SK-N-SH (cell line): Measurements from ENCODE around the gene NUP160. TPM values are rescaled to one million over a fixed set of nuclear protein-coding genes. Genes with fewer than 3 reads are reported as not detected.
"Not testable (repeated sequence)": the region's sequence is repeated elsewhere in the genome, so short reads cannot be mapped to it uniquely, and the experiment has no call there.

ENCODE experiments used
- CTCF ChIA-PET: fragments of 300-600, 350-600 bp; formaldehyde crosslinking; extraction: SDS; loops from one replicate; lab custom pipeline; 2021; lab: Yijun Ruan, JAX
- POLR2A ChIA-PET: fragments of 350-600 bp; sonication (Branson Sonifier 250); formaldehyde crosslinking; extraction: SDS; loops from one replicate; lab custom pipeline; 2020; ENCODE audit warnings: antibody characterized with exemption, inconsistent platforms; lab: Yijun Ruan, JAX
- DNase-seq: peaks from one replicate; pipeline ENCODE4 v3.0.0; 2012
- H2AFZ ChIP-seq: fragments of 200-600 bp; sonication (generic); 2 replicates; pipeline ENCODE4 v1.8.1; 2016; ENCODE audit warnings: antibody characterized with exemption, mild to moderate bottlenecking, low read depth
- H3F3A ChIP-seq: fragments of 200-600 bp; sonication (generic); replicated peaks from 2 replicates; pipeline ENCODE3; 2016; ENCODE audit warnings: antibody characterized with exemption, mild to moderate bottlenecking; ENCODE audit not compliant: insufficient read depth
- H3K27ac ChIP-seq, 2 experiments: fragments of 200-500 bp in 1 of 2; fragments of 200-600 bp in 1 of 2; sonication (Bioruptor generic) in 1 of 2; sonication (generic), shearing (Covaris generic) in 1 of 2; 2 replicates each; pipeline versions ENCODE4 v1.5.1 to v1.6.1; 2014 to 2016; ENCODE audit warnings: low read depth in 2 of 2, inconsistent platforms in 1 of 2, low read length in 1 of 2, mild to moderate bottlenecking in 1 of 2, mixed read lengths in 1 of 2
- H3K27me3 ChIP-seq: fragments of 200-600 bp; sonication (generic), shearing (Covaris generic); 2 replicates; pipeline ENCODE4 v1.6.1; 2016; ENCODE audit warnings: mixed run types; ENCODE audit not compliant: insufficient read depth
- H3K36me3 ChIP-seq, 2 experiments: fragments of 200-500 bp in 1 of 2; fragments of 200-600 bp in 1 of 2; sonication (Bioruptor generic) in 1 of 2; sonication (generic) in 1 of 2; replicated peaks in 1 of 2; 2 replicates each; pipeline versions ENCODE3 to v1.5.1; 2014 to 2016; ENCODE audit warnings: low read length in 1 of 2, mild to moderate bottlenecking in 1 of 2; ENCODE audit not compliant: insufficient read depth in 2 of 2, control insufficient read depth in 1 of 2
- H3K4me1 ChIP-seq, 2 experiments: fragments of 200-500 bp in 1 of 2; fragments of 200-600 bp in 1 of 2; sonication (Bioruptor generic) in 1 of 2; sonication (generic), shearing (Covaris generic) in 1 of 2; 2 replicates each; pipeline versions ENCODE4 v1.5.1 to v1.6.1; 2014 to 2016; ENCODE audit warnings: low read depth in 1 of 2, low read length in 1 of 2, mixed run types in 1 of 2; ENCODE audit not compliant: insufficient read depth in 2 of 2, control insufficient read depth in 1 of 2
- H3K4me2 ChIP-seq: fragments of 200-600 bp; sonication (generic), shearing (Covaris generic); 2 replicates; pipeline ENCODE4 v1.6.1; 2017; ENCODE audit warnings: mixed run types
- H3K4me3 ChIP-seq, 2 experiments: fragments of 200-500 bp in 1 of 2; fragments of 200-600 bp in 1 of 2; sonication (Bioruptor generic) in 1 of 2; sonication (generic), shearing (Covaris generic) in 1 of 2; 2 replicates each; pipeline versions ENCODE4 v1.5.1 to v1.8.1; 2014 to 2016; ENCODE audit warnings: low read depth in 2 of 2, inconsistent platforms in 1 of 2, low read length in 1 of 2, mild to moderate bottlenecking in 1 of 2, mixed read lengths in 1 of 2, moderate library complexity in 1 of 2
- H3K79me2 ChIP-seq: fragments of 200-600 bp; sonication (generic); 2 replicates; pipeline ENCODE4 v1.8.1; 2017; ENCODE audit warnings: mild to moderate bottlenecking; ENCODE audit not compliant: insufficient read depth
- H3K9ac ChIP-seq: fragments of 200-600 bp; sonication (generic); 2 replicates; pipeline ENCODE4 v1.6.1; 2017; ENCODE audit warnings: mixed run types
- H3K9me2 ChIP-seq: fragments of 200-600 bp; sonication (generic); 2 replicates; pipeline ENCODE4 v1.6.1; 2017; ENCODE audit warnings: mixed run types
- H3K9me3 ChIP-seq: fragments of 200-600 bp; sonication (generic); 2 replicates; pipeline ENCODE4 v1.6.1; 2017; ENCODE audit warnings: mixed run types, mild to moderate bottlenecking, moderate library complexity
- H4K20me1 ChIP-seq: fragments of 200-600 bp; sonication (generic); 2 replicates; pipeline ENCODE4 v1.6.1; 2017; ENCODE audit warnings: mild to moderate bottlenecking, mixed run types; ENCODE audit not compliant: insufficient read depth
- CHD2 ChIP-seq: fragments of 150-350 bp; IDR thresholded peaks from 2 replicates; pipeline ENCODE4 v1.6.1; 2018; ENCODE audit warnings: low read length; ENCODE audit not compliant: partially characterized antibody
- GATA2 ChIP-seq: sonication (generic); formaldehyde crosslinking; IDR thresholded peaks from 2 replicates; pipeline ENCODE4 v1.5.0; 2020; ENCODE audit warnings: mild to moderate bottlenecking, missing genetic modification reagents
- IRF3 ChIP-seq: fragments of 150-350 bp; IDR thresholded peaks from 2 replicates; pipeline ENCODE4 v1.6.1; 2016; ENCODE audit warnings: mild to moderate bottlenecking, low read depth, low read length
- REST ChIP-seq: IDR thresholded peaks from 2 replicates; pipeline ENCODE4 v1.6.1; 2012; ENCODE audit warnings: mild to moderate bottlenecking, low read depth, low read length, moderate library complexity
- RFX5 ChIP-seq: IDR thresholded peaks from 2 replicates; pipeline ENCODE4 v1.6.1; 2012; ENCODE audit warnings: mild to moderate bottlenecking, improper control_type of control experiment, low read length
- TAF1 ChIP-seq: IDR thresholded peaks from 2 replicates; pipeline ENCODE4 v1.6.1; 2012; ENCODE audit warnings: low read depth, mild to moderate bottlenecking, low read length, moderate library complexity, borderline replicate concordance
- TCF12 ChIP-seq: IDR thresholded peaks from 2 replicates; pipeline ENCODE4 v1.4.0; 2012
- WGBS: methylation state at CpG from one replicate; pipeline ENCODE4 v1.1.6; 2017; ENCODE audit warnings: low lambda C conversion rate; 5-methylcytosine and 5-hydroxymethylcytosine counted together
- polyA plus RNA-seq, 3 experiments: library from polyadenylated mRNA; depleted of rRNA; stranded (reverse); fragments of >200 nt; gene quantifications; 2 replicates each; pipeline ENCODE4 v1.2.3, GENCODE V29; 2012

Gene NUP160
- polyA plus RNA-seq, 1 of the 3 experiments (the other 2 are of a cell fraction), result 19.3 TPM

GRCh38 chr11:47791774-47792430 is 56.2 kb downstream of the NUP160 start:
- no peak overlapping the region for H3K9ac ChIP-seq
- ChIA-PET CTCF (no interaction called here), POLR2A (no interaction called here)
- H2AFZ ChIP-seq, result no peak overlapping the region
- no peaks in the 10 kb centered on the region for H4K20me1 ChIP-seq
- no peak overlapping the region for H3K4me3 ChIP-seq
- 84% methylated on average over 4 of the region's 4 CpGs for WGBS
- DNase-seq, result no peak
- no peaks in the 10 kb centered on the region for H3K9me3 ChIP-seq
- no peak overlapping the region for H3K4me2 ChIP-seq
- peaks cover 10% of the 10 kb centered on the region for H3F3A ChIP-seq
- peak overlapping the region; percentile 6 to 50; a peak in 2 of 4 replicates for H3K27ac ChIP-seq
- H3K36me3 ChIP-seq, result peaks cover 34 to 67% of the 10 kb centered on the region in 2 experiments
- H3K27me3 ChIP-seq, result no peaks in the 10 kb centered on the region
- H3K4me1 ChIP-seq, result peaks cover 0 to 3% of the 10 kb centered on the region in 2 experiments; a peak in 1 of 4 replicates
- no peak for TF ChIP-seq REST
- no peak for TF ChIP-seq CHD2
- no peak for TF ChIP-seq TCF12
- no peak for TF ChIP-seq GATA2 (CRISPR knock-in tag)
- no peak for TF ChIP-seq IRF3
- TF ChIP-seq TAF1, result no peak
- no peak for TF ChIP-seq RFX5
- no peaks in the 10 kb centered on the region for H3K79me2 ChIP-seq
- H3K9me2 ChIP-seq, result no peaks in the 10 kb centered on the region

GRCh38 chr11:47790017-47790416 is 58.1 kb downstream of the NUP160 start:
- H3K27me3 ChIP-seq, H2AFZ ChIP-seq, CTCF ChIA-PET, H3K4me2 ChIP-seq, H3K79me2 ChIP-seq, H3K27ac ChIP-seq, H4K20me1 ChIP-seq, DNase-seq, H3K9ac ChIP-seq, H3F3A ChIP-seq, H3K4me1 ChIP-seq, H3K4me3 ChIP-seq, H3K9me3 ChIP-seq, H3K9me2 ChIP-seq, POLR2A ChIA-PET: not testable (repeated sequence)
- WGBS, result 95% methylated on average over 8 of the region's 8 CpGs
- peaks cover 42 to 69% of the 10 kb centered on the region in 2 experiments for H3K36me3 ChIP-seq
